HG03432 (cell line): Measurements from ENCODE around the gene KIRREL1.

ENCODE experiments used
- ATAC-seq: cut with Tn5 transposase; IDR thresholded peaks from one replicate; pipeline ENCODE4 v1.9.1; 2021; ENCODE audit warnings: mild to moderate bottlenecking, moderate library complexity; ENCODE audit not compliant: unreplicated experiment

Gene KIRREL1

GRCh38 chr1:157993147-157993917 is at the start of gene KIRREL1:
KIRREL1 (plus strand) TSS chr1:157993645; CDS start chr1:157993677, 32 bp downstream.
- ATAC-seq: no peak

DNA sequence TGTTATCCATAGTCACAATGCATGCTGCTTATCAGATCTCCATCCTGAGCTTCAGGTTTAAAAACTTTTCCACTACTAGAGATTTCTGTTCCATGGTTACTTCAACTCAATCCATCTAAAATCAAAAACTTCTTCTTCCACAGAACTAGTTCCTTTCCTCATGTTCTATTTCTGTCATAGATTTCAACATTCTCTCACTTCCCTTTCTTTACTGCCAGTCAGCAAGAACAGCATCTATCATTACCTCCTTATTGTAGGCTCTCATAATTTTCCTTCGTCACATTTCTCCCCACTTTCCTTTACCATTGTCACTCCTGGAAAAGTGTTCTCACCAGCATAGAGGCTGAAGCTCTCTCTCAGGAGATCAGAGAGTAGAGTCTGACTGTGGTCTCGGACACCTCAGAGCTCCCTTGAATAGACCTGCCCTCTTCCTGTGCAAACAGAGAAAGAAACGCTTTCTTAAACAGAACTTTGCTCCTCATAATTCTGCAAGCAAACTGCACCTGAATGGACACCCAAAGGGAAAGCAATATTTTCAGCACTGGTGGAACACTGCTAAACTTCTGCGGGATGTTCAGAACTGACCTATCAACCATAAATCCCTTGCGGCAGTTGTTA is 48.7 kb upstream of the KIRREL1 start:
- ATAC-seq: no peak

DNA sequence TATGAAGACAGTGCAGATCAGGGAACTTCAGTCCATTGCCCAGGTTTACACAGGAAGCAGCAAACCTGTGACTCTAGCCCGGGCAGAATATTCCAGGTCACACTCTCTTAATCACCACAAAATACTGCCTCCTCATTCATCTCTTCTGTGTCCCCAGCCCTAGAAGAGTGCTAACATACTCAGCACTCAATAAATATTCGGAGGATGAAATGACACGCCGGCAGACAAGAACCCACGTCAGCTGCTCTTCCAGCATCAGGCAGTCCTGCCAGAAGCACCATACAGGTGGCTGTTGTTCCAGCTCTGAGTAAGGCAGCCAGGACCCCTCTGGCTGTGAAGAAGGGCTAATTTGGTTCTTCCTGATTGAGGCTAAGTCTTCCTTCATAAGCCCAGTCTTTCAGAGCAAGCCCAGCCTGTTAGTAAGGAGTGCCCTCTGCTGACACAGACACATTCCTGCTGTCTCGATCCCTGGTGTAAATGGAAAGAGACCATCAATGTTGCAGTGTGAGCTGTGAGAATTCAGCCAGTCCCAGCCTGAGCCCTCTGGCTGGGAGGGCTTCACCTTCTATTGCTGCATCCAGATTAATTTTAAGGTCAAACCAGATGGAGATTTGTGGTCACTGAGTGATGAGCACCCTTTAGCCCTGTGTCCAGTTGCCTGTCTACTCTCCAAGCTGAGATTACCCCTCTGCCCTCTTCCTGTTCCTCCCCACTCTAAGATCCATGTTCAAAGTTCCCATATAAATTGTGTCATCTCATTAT is 45.0 kb upstream of the KIRREL1 start:
- ATAC-seq: no peak

GRCh38 chr1:157949074-157949354 is 44.4 kb upstream of the KIRREL1 start:
- no peak for ATAC-seq

GRCh38 chr1:157951230-157951629 is 42.2 kb upstream of the KIRREL1 start:
- ATAC-seq: no peak

DNA sequence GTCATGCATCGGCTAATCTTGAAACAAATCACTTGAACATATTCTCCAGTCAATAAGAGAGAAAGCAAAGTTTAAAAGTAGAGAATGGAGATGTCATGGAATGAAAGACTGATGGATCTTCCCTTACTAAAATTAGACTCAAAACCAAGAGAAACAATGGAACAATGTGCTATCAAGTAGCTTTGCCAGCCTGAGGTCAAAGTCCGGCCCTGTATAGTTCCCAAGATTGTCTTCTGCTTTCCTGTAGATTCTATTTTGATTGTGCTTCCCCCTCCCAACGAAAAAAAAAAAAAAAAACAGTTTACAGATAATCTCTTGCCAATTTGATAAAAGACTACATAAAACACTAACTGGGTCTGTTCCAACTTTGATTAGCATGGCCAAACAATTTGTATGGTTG is 40.8 kb upstream of the KIRREL1 start:
- ATAC-seq: no peak

DNA sequence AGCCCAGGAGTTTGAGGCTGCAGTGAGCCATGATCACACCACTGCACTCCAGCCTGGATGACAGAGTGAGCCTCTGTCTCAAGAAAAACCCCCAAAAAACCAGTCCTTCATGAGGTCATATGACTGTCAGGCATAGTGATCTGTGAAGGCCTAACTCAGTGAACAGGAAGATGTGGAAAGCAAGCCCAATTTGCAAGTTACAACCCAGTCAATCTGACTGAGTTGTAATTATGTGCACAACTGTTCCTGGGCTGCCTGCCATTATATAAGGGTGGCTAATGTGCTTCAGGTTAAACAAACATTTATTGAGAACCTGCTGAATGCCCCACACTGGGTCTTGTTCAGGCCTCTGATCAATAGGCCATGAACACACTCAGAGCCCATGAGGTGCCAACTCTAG is 38.2 kb upstream of the KIRREL1 start:
- ATAC-seq: no peak

DNA sequence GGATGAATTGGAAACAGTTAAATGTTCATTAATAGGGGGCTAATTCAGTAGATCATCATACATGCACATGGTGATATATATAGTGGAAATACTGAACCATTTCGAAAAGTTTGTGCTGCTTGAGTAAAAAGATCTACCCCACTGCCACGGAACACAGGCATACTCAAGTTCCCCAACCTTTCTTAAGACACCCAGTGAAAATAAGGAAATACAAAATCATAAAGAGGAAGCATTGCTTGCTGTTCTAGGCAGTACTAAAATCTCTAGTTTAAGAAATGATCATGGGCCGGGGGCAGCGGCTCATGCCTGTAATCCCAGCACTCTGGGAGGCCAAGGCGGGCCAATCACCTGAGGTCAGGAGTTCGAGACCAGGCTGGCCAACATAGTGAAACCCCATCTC is 37.6 kb upstream of the KIRREL1 start:
- ATAC-seq: no peak

- no peak for ATAC-seq
These were observed 36.7 kb upstream of the KIRREL1 start for GRCh38 chr1:157956732-157957131.

- ATAC-seq: no peak
These were observed 35.2 kb upstream of the KIRREL1 start for GRCh38 chr1:157958263-157958662.

- ATAC-seq: no peak
These were observed 33.7 kb upstream of the KIRREL1 start for GRCh38 chr1:157959750-157960149.

DNA sequence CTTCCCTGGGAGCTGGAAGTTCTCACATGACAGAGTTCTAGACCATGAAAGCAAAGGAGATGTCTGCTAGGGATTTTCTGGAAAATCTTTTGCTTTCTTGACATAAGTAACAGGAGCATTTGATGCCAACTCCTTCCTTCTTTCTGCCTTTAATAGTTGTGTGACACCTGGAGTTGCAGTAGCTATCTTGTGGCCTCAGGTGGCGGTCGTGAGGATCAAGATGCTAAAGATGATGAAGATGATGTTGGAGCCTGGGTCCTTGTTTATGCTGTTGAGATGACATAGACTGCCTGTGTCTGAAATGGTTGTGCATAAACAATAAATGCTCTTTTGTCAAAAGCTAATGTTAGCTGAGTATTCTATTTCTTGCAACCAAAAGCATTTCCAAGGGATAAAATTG is 32.7 kb upstream of the KIRREL1 start:
- no peak for ATAC-seq

- ATAC-seq: peak; percentile 75
These were observed 31.4 kb upstream of the KIRREL1 start for GRCh38 chr1:157961805-157962762.

- peak; percentile 52 for ATAC-seq
These were observed 29.7 kb upstream of the KIRREL1 start for GRCh38 chr1:157963713-157964112.

DNA sequence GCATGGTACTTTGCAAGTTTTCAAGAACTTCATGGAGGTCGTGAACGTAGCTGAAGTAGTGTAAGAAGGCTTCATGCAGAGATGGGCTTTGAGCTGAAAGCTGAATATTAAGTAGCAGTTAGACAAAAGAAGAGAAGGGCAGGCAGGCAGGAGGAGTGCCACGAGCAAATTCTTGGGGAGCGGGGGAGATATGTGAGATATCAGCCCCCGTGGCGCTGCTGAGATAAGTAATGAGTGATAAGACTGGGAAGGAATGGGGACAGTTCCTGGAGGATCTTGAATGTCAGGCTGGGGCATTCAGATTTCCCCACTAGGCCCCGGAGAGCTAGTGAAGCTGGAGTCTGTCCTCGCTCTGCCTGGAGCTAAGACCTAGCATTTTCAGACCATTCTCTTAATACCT is 27.9 kb upstream of the KIRREL1 start:
- ATAC-seq: no peak

- ATAC-seq: no peak
These were observed 27.4 kb upstream of the KIRREL1 start for GRCh38 chr1:157966031-157966537.

GRCh38 chr1:157967205-157967604 is 26.2 kb upstream of the KIRREL1 start:
- ATAC-seq: no peak

DNA sequence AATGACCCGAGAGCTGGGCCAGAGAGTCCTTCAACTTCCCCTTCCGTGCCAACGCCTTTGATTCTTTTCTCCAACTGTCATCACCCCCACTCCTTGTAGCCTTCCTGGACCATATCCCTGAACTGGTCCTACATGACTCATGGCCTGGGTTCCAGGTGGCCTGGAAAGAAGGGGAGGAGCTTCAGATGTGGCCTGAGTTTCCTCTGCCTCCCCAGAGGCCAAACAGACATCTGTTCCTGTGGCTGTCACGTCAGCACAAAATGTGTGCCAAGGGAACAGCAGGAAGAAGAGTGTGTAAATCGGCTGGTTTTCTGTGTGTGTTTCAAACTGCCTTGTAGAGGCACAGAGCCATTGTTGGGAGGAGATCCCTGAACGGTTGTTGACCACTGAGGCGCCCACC is 24.9 kb upstream of the KIRREL1 start:
- no peak for ATAC-seq

DNA sequence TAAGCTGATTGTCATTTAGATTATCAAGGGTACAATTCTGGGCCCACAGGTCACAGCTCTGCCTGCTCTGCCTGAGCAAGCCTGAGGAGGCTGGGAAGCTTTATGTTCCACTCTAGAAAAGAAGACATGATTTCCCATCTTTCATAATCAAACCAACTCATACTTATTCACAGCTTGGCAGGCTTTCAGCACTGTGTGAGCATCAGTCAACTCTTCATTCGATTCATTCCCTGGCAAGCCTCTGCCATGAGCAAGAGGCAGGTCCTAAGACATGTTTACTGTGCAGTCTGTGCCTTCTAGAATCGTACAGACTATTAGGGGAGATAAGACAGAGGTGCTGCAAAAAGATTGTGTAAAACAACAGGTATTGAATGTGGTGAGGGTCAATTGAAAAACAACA is 24.5 kb upstream of the KIRREL1 start:
- no peak for ATAC-seq

- no peak for ATAC-seq
These were observed 23.6 kb upstream of the KIRREL1 start for GRCh38 chr1:157969697-157970485.
